Smooth muscle cell (in vitro differentiated cells): ENCODE data around the gene DRP2. TPM values are rescaled to one million over a fixed set of nuclear protein-coding genes. Genes with fewer than 3 reads are reported as not detected.
A peak's percentile ranks its signal among the peaks of the same experiment; 100 is the strongest.
"Not testable (repeated sequence)": the region's sequence is repeated elsewhere in the genome, so short reads cannot be mapped to it uniquely, and the experiment has no call there.

Source experiments
- DNase-seq: peaks from one replicate; lab custom pipeline; 2025; ENCODE audit not compliant: unreplicated experiment; lab: John Stamatoyannopoulos, UW
- H2AFZ ChIP-seq: fragments of 200-600 bp; sonication (generic); 2 replicates; pipeline ENCODE4 v1.6.0; 2016; ENCODE audit warnings: antibody characterized with exemption, low read depth, mild to moderate bottlenecking
- H3F3A ChIP-seq: fragments of 200-600 bp; sonication (generic); 2 replicates; pipeline ENCODE4 v1.6.0; 2017; ENCODE audit warnings: antibody characterized with exemption, low read depth
- H3K27ac ChIP-seq: fragments of 200-600 bp; sonication (generic); 2 replicates; pipeline ENCODE4 v1.5.1; 2016; ENCODE audit warnings: low read depth, mild to moderate bottlenecking
- H3K27me3 ChIP-seq: fragments of 200-600 bp; sonication (generic); 2 replicates; pipeline ENCODE4 v1.6.1; 2016; ENCODE audit warnings: low read depth, mild to moderate bottlenecking
- H3K36me3 ChIP-seq: fragments of 200-600 bp; sonication (generic); 2 replicates; pipeline ENCODE4 v1.5.1; 2016; ENCODE audit warnings: low read depth
- H3K4me1 ChIP-seq: fragments of 200-600 bp; sonication (generic); 2 replicates; pipeline ENCODE4 v1.5.1; 2016; ENCODE audit warnings: low read depth
- H3K4me2 ChIP-seq: fragments of 200-600 bp; sonication (generic); 2 replicates; pipeline ENCODE4 v1.6.0; 2016; ENCODE audit warnings: mild to moderate bottlenecking
- H3K4me3 ChIP-seq: fragments of 200-600 bp; sonication (generic); 2 replicates; pipeline ENCODE4 v1.5.1; 2016; ENCODE audit warnings: mild to moderate bottlenecking
- H3K79me2 ChIP-seq: fragments of 200-600 bp; sonication (generic); 2 replicates; pipeline ENCODE4 v1.6.0; 2016; ENCODE audit warnings: low read depth, mild to moderate bottlenecking
- H3K9ac ChIP-seq: fragments of 200-600 bp; sonication (generic); 2 replicates; pipeline ENCODE4 v1.6.0; 2016; ENCODE audit warnings: low read depth
- H3K9me3 ChIP-seq: fragments of 200-600 bp; sonication (generic); replicated peaks from 2 replicates; pipeline ENCODE4 v1.5.1; 2016; ENCODE audit warnings: low read depth
- H4K20me1 ChIP-seq: fragments of 200-600 bp; sonication (generic); 2 replicates; pipeline ENCODE4 v1.6.0; 2016; ENCODE audit warnings: low read depth
- CTCF ChIP-seq: fragments of 200-600 bp; sonication (generic); IDR thresholded peaks from 2 replicates; pipeline ENCODE4 v1.5.1; 2017; ENCODE audit warnings: borderline replicate concordance, mild to moderate bottlenecking, antibody characterized with exemption; ENCODE audit not compliant: insufficient read depth, poor library complexity, severe bottlenecking
- WGBS: methylation state at CpG from one replicate; pipeline ENCODE4 v1.1.7; 2016; ENCODE audit warnings: low lambda C conversion rate; 5-methylcytosine and 5-hydroxymethylcytosine counted together
- polyA plus RNA-seq: library from polyadenylated mRNA; unstranded; fragments of >200 nt; fragmentation: Nextera tagmentation; extraction: Ambion mirVana; gene quantifications from 2 replicates; pipeline ENCODE4 v1.2.1, GENCODE V29; 2016
- total RNA-seq: library from RNA; depleted of rRNA; stranded (reverse); fragments of >200 nt; gene quantifications from 2 replicates; pipeline ENCODE4 v1.2.3, GENCODE V29; 2014

Gene DRP2
- 10.8 and 12.9 TPM in 2 replicates for total RNA-seq
- polyA plus RNA-seq = 6.2 and 6.8 TPM in 2 replicates

GRCh38 chrX:101219116-101219863 lies at the start of gene DRP2:
DRP2 (plus strand) TSS chrX:101219786; CDS start chrX:101231648, 11,862 bp downstream.
- DNase-seq = no peak
- H3K4me3 ChIP-seq = peak within 1 kb of the TSS; percentile 28
- H4K20me1 ChIP-seq = no peaks in the 10 kb centered on the region

GRCh38 chrX:101171883-101172400 lies 47.6 kb upstream of the DRP2 start:
- Histone ChIP-seq H3K27ac (no peak overlapping the region), H3F3A (no peaks in the 10 kb centered on the region), H3K79me2 (no peaks in the 10 kb centered on the region), H3K4me2 (no peak overlapping the region), H3K4me3 (no peak overlapping the region), H3K36me3 (no peaks in the 10 kb centered on the region), H2AFZ (no peak overlapping the region), H3K9ac (no peak overlapping the region), H3K4me1 (no peaks in the 10 kb centered on the region), H4K20me1 (no peaks in the 10 kb centered on the region), H3K27me3 (no peaks in the 10 kb centered on the region), H3K9me3 (no peaks in the 10 kb centered on the region)
- TF ChIP-seq CTCF = no peak
- 80% methylated on average over 4 of the region's 4 CpGs for WGBS
- DNase-seq = no peak

More at GRCh38 chrX:101219116-101219863, at the start of gene DRP2:
- Histone ChIP-seq H3K4me1 (peaks cover 4% of the 10 kb centered on the region), H3F3A (no peaks in the 10 kb centered on the region), H3K27me3 (no peaks in the 10 kb centered on the region), H3K4me2 (peak within 1 kb of the TSS; percentile 75), H3K79me2 (no peaks in the 10 kb centered on the region), H3K36me3 (no peaks in the 10 kb centered on the region), H3K27ac (peak within 1 kb of the TSS; percentile 93), H3K9me3 (no peaks in the 10 kb centered on the region), H2AFZ (no peak within 1 kb of the TSS), H3K9ac (peak within 1 kb of the TSS; percentile 83)
- TF ChIP-seq CTCF = no peak
- WGBS = 70% methylated on average over 7 of the region's 7 CpGs

- Histone ChIP-seq H3K79me2 (no peaks in the 10 kb centered on the region), H3K36me3 (no peaks in the 10 kb centered on the region), H3K9ac (no peak overlapping the region), H3F3A (no peaks in the 10 kb centered on the region), H3K4me1 (no peaks in the 10 kb centered on the region), H3K4me2 (no peak overlapping the region), H3K4me3 (no peak overlapping the region), H2AFZ (no peak overlapping the region), H3K9me3 (no peaks in the 10 kb centered on the region), H3K27ac (no peak overlapping the region), H4K20me1 (no peaks in the 10 kb centered on the region), H3K27me3 (no peaks in the 10 kb centered on the region)
- 89% methylated on average over 3 of the region's 3 CpGs for WGBS
- TF ChIP-seq CTCF = no peak
- DNase-seq = no peak
Measured at GRCh38 chrX:101176439-101176838, 43.1 kb upstream of the DRP2 start.

- H3K27me3 ChIP-seq, H3K27ac ChIP-seq, H4K20me1 ChIP-seq, H3K36me3 ChIP-seq, H2AFZ ChIP-seq, H3K4me3 ChIP-seq, H3K4me2 ChIP-seq, H3K79me2 ChIP-seq, H3F3A ChIP-seq, H3K4me1 ChIP-seq, H3K9ac ChIP-seq, H3K9me3 ChIP-seq, DNase-seq: not testable (repeated sequence)
- 59% methylated on average over 2 of the region's 2 CpGs for WGBS
Measured at GRCh38 chrX:101184876-101185275, 34.7 kb upstream of the DRP2 start.

- H3K4me2 ChIP-seq, H3F3A ChIP-seq, H3K79me2 ChIP-seq, H3K27me3 ChIP-seq, DNase-seq, H4K20me1 ChIP-seq, H3K27ac ChIP-seq, H3K4me3 ChIP-seq, H2AFZ ChIP-seq, H3K36me3 ChIP-seq, H3K4me1 ChIP-seq, H3K9me3 ChIP-seq, H3K9ac ChIP-seq: not testable (repeated sequence)
- 61% methylated on average over 5 of the region's 5 CpGs for WGBS
Measured at GRCh38 chrX:101187961-101188360, 31.6 kb upstream of the DRP2 start.
